Raji (cell line): ENCODE data around the gene NOPCHAP1.
A peak's percentile ranks its signal among the peaks of the same experiment; 100 is the strongest.

Experiments used
- POLR2A ChIP-seq: IDR thresholded peaks from 2 replicates; pipeline ENCODE4 v1.6.1; 2011; ENCODE audit warnings: low read depth, low read length, control low read depth; ENCODE audit not compliant: insufficient read depth

The NOPCHAP1 gene

GRCh38 chr12:104986022-104986941 lies at the start of gene NOPCHAP1:
NOPCHAP1 (plus strand) TSS chr12:104986316; CDS start chr12:104986353, 37 bp downstream.
- peak; percentile 97 for TF ChIP-seq POLR2A

DNA sequence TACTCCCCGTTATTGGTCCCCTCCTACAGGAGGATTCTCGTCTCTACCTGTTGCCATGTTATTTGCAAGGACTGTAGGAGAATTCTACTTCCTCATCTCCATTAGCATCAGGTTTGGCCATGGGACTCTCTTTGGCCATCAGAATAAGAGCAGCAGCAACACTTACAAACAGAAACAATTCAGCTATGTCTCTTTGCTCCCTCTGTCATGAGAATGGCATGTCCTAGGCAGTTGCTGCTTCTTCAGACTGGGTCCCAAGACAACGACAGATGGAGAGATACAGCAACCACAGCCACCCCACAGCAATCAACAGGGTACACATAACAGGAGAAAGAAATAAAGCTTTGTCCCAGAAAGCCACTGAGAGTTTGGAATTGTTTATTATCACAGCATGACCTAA lies 47.7 kb upstream of the NOPCHAP1 start:
- TF ChIP-seq POLR2A = no peak

DNA sequence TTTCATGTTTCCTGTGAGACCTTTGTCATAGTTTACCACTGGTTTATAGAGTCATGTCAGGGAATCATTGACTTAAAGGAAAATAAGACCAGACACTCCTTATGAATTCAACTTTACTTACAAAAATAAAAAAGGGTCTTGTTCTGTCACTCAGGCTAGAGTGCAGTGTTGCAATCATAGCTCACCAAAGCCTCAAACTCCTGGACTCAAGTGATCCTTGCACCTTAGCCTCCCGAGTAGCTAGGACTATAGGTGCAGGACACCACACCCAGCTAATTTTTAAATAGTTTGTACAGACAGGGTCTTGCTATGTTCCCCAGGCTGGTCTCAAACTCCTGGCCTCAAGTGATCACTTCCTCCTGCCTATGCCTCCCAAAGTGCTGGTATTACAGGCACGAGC lies 47.0 kb upstream of the NOPCHAP1 start:
- no peak for TF ChIP-seq POLR2A

DNA sequence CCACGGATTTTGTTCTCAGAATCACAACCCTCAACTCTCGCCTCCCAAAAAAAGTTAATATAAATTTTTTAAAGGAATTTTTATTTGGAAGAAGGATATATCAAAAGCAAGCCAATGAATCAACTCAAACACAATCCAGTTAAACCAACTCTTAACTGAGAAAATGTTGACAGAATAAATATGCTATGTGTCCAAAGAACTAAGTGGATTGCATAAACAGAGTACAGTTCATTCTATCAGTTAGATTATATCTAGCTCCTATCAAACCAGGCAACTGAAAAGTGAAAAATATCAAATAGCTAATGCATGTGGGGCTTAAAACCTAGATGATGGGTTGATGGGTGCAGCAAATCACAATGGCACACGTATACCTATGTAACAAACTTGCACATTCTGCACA lies 44.7 kb upstream of the NOPCHAP1 start:
- TF ChIP-seq POLR2A = no peak

DNA sequence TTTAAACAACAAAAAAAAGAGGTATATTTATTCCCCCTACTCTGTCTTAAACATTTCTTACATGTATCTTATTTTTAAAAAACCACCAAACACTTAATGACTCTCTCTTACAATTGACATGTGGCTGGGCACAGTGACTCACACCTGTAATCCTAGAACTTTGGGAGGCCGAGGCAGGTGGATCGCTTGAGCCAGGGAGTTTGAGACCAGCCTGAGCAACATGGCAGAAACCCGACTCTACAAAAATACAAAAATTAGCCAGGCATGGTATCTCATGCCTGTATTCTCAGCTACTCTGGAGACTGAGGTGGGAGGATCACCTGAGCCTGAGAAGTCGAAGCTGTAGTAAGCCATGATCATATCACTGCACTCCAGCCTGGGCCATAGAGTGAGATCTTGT lies 44.0 kb upstream of the NOPCHAP1 start:
- TF ChIP-seq POLR2A = no peak

DNA sequence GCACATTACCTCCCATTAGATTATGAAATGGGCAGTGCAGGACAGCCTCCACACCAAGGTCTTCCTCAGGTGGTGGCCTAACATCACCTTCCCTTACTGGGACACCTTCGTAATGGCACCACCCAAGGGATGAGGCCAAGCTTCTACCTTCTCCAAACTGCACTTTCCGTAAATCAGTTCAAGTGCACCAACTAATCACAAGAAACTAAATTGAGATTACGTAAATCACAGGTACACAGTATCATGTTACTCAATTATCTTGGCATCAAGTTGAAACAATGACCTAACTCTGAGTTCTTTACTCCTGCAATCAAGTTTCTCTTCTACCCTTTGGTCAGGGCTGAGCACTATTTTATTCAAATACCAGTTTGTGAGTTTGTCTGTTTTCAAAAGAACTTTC lies 41.9 kb upstream of the NOPCHAP1 start:
- TF ChIP-seq POLR2A = no peak

DNA sequence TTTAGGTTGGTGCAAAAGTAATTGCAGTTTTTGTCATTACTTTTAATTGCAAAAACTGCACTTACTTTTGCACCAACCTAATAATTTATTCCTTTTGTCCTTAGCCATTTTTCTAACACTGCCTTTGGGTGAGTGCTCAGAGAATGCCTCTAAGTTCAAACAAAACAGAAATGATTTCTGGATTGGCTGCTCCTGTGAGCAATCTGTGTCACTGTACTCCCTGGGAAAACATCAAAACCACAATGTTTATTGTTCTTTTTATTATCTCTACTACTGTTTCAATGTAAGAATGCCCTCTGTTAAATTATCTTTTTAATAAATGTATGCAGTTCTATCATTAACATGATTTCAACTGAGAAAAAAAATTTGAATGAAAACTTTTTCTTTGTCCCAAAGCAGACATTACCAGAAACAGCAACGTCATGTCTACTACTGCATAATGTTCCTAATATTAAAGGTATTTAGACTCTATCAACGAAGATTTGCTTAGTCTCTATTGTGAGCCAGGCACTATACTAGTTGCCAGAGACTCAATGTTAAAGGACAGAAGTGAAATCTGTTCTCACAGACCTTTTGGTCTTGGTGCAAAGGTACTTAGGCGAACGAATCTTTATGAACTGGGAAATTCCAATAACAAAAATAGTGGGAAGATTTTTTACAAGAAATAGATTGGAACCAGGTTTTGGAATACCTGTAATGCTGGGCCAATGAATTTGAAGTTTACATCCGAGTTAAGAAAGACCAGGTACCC lies 34.2 kb upstream of the NOPCHAP1 start:
- TF ChIP-seq POLR2A = no peak

DNA sequence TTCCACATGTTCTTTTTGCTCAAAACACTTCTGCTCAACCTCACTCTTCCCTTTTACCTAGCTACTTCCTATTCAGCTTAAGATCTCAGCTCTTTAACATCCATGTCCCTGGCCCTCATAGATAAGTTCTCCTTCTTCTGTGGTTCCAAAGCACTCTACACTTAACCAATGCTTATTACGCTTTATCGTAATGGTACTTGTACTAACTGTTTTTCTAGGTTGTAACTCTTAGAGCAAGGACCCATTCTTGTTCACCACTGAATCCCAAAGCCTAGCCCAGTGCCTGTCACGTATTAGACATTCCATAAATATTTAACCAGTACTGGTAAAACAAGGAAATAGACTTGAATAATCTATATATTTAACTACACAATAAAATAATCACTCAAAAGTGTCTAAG lies 33.3 kb upstream of the NOPCHAP1 start:
- TF ChIP-seq POLR2A = no peak

DNA sequence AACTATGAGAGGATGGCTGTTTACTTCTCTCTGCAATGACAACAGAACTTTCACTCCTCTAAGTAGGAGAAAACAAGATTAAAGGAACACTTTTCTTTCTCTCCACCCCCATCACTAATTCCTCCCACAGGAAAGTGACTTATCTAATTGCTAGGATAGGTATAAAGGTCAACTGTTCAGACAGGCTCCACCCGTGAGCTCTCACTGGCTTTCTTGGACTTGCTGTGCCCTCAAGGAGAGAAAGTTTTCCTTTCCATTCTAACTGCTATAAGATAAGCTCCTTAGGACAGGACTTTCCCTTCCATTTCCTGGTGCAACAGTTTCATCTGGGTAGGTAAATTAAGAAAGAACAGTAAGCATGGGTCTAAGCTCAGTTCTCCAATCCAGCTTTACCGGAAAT lies 32.8 kb upstream of the NOPCHAP1 start:
- no peak for TF ChIP-seq POLR2A

- TF ChIP-seq POLR2A = no peak
These were observed 30.4 kb upstream of the NOPCHAP1 start for GRCh38 chr12:104955703-104956102.

GRCh38 chr12:104956870-104957718 lies 29.0 kb upstream of the NOPCHAP1 start:
- TF ChIP-seq POLR2A = no peak

DNA sequence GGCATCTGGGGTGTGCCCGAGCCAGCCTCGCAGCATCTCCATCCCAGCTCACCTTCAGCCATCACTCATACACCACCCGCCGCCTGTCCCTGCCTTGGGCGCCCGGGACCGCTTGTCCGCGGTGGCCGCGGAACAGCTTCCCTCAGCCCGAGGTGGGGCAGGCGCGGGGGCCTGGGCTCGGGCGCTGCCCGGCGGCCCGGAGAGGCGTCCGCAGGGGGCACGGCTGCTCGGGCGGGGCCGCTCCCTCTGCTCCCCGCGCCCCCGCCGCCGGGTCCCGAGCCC lies 28.5 kb upstream of the NOPCHAP1 start:
- TF ChIP-seq POLR2A = no peak

- peak; percentile 79 for TF ChIP-seq POLR2A
These were observed 27.9 kb upstream of the NOPCHAP1 start, which contains the start of gene SLC41A2 for GRCh38 chr12:104958001-104958804. SLC41A2 (minus strand) TSS chr12:104958290; CDS start chr12:104928527, 29,763 bp downstream.

DNA sequence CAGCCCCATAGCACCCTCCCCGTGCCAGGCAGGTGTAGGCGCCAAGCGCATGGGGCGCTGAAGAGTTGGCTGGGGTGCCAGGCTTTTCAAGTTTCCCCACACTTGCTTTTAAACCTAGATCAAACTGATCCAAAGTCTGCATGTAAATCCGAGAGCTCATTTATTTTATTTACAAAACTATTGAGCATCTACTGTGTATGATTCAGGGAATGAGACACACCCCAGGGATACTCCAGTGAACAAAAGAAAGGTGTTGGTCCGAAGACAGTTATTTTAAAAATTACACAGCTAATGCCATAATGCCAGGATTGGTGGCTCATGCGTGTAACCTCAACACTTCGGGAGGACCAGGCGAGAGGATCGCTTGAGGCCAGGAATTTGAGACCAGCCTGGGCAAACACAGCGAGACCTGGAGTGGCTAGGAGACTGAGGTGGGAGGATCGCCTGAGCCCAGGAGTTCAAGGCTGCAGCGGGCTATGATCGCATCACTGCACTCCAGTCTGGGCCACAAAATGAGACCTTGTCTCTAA lies 27.2 kb upstream of the NOPCHAP1 start:
- no peak for TF ChIP-seq POLR2A
